ENCODE data around the gene DRAP1.

DRAP1 gene, protein sequence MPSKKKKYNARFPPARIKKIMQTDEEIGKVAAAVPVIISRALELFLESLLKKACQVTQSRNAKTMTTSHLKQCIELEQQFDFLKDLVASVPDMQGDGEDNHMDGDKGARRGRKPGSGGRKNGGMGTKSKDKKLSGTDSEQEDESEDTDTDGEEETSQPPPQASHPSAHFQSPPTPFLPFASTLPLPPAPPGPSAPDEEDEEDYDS

DNA sequence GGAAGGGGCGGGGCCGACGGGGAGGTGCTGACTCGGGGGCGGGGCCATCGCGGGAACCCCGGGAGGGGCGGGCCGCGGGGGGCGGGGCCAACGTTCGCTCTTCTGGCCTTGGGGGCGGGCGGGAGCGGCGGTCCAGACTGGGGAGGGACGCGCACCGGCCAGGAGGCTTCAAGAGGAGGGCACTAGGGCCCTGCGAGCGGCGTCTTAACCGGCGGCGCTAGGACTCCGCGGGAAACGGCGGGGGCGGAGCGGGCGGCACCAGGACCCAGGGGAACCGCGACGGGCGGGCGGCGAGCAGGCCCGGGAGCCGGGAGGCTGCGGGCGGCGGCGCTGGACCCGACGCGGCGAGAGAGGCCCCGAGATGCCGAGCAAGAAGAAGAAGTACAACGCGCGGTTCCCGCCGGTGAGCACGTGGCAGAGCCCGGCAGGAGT is at the start of gene DRAP1:
TSS of gene DRAP1 (plus strand) at position 286 of the 432 bp plus-strand sequence. CDS start at position 362, 76 bp downstream.
- DNase-seq = peak; percentile 99 to 100

DNA sequence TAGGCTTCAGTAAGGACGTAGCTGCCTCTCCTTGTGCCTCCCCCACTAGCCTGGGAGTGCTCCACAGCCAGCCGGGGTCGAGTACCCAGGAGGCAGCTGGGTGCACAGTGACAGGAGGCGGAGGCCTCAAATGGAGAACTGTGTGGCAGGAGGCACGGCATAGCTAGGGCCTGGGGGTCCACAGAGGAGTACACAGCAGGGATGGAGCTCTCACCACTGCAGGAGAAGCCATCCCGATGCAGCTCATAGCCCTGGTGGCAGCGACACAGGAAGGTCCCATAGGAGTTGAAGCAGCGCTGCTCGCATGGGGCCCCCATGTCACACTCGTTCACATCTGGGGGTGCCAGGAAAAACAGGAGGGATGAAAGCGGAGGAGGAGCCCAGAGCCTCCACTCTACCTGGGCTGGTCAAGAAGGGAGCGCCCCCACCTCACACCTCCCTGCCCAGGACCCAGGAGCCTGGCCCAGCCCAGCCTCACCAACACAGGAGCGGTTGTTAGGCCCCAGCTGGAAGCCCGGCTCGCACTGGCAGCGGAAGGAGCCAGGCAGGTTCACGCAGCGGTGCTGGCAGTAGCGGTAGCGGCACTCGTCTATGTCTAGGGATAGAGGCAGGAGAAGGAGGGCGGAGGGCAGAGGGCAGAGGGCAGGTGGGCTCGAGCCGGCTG is 49.5 kb upstream of the DRAP1 start:
- DNase-seq = no peak

GRCh38 chr11:65870307-65870658 is 48.9 kb upstream of the DRAP1 start:
- no peak for DNase-seq

DNA sequence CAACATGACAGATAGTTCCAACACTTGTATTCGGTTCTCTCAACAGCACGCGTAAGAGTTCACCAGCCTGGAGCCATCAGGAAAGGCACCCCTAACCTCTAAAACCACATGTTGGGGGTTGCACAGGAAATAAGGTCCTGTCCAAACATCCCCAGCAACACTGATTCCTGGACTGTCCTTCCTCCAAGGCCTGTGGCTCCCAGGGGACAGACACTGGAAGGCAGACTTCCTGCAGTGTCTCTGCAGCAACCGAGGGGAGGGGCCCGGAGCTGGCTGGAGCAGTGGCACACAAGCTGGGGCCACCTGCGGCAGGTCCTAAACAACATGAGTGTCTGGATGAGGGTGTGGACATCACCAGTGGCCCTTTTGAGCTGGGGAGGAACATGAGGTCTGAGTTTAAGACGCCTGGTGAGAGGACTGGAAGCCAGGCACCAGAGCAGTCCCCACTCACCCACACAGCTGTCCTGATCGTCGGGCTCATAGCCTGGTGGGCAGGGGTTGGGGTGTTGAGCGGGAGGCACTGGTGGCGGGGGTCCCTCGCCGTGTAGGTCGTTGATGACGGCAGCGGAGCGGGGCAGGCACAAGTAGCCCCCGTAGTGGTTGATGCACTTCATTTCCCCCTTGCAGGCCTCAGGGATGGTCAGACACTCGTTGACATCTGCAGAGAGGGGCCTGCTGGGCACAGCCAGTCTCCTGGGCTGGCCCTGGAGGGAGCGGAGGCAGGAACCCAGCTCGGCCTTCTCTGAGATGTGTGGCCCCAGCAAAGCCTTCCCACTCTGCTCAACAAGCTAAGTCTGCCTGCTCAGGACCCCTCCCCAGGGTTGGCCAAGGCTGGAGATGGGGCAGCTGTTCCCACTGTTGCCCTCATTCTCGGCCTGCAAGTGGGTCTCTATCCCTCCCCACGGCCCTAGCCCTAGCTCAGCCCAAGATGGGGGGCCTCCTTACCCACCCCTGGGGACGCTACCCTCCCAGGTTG is 48.2 kb upstream of the DRAP1 start:
- no peak for DNase-seq

DNA sequence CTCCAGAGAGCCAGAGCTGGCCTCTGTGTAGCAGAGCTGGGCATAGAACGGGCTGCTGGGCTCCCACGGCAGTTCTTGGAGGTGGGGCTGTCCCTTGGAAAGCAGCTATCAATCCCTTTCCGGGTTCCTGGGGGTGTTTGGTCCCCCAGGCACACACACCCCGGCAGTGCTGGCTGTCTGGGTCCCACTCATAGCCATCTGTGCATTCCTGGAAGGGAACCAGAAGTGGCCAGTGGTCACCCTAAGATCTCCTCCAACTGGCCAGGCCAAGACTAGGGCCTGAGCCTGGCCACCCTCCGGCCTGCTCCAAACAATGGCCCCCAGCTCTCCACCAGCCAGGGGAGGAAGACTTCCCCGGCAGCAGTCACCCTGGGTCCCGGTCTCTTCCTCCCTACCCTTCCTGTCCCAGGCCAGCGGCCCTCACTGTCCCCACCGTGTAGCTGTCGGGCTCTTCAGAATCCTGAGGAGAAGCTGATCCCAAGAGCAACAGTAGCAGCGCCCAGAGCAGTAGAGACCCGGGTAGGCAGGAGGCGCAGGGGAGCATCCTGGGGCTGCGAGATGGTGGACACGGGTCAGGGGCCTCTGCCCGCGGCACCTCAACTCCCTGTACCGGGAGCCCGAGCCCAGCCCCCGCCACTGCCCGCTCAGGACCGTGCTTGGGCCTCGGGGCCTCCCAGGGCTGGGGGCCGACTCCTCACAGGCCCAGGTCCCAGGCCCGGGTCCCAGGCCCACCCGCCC is 47.2 kb upstream of the DRAP1 start:
- DNase-seq = no peak

DNA sequence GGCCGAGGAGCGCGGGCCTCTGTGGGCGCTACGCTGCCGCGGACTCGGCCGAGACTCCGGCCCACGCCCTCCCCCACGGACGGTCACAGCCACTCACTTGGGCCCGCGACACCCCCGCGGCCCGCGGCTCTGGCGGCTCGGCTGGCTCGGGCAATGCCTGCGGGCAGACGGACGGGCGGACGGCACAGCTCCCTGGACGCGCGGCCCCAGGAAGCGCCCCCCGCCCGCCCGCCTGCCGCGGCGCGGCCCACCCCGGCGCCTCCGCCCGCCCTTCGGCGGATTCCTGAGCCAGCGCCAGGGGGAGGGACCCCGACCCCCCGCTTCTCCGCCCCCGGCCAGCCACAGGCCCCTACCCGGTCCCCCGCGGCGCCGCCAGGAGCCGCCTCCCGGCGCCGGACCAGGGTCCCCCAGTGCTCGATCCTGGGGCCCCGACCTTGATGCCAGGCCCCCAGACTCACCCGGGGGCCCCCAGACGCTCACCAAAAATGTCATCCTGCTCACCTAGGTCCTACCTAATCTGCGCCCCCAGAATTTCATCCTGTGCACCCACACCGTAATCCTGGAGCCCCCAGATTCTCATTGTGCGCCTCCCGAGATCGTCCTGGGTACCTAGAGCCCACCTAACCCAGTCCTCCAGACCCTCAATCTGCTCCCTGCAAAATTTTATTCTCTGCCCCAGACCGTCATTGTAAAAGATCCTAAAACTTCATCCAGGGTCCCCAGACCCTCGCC is 46.5 kb upstream of the DRAP1 start, which contains the start of gene EFEMP2:
TSS of gene EFEMP2 (minus strand) at position 215 of the 732 bp plus-strand sequence. CDS start 446 bp downstream, outside the sequence.
- no peak for DNase-seq

GRCh38 chr11:65873318-65874156 is 45.7 kb upstream of the DRAP1 start:
- DNase-seq = peak; percentile 96 to 97

DNA sequence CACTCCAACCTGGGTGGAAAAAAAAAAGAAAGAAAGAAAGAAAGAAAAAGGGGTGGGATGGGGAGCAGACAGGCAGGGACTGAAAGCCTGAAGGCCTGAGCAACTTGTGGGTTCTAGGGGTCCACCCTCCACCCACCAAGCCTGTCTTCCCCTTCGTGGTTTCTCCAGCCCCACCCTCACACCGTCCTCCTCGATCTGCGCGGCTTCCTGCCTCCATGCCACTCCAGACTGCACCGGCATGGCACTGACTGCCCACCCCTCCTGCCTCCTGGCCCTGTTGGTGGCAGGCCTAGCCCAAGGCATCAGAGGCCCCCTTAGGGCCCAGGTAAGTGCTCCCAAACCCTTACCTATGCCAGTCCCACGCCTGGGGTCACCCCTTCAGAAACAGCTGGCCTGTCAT is 39.6 kb upstream of the DRAP1 start, which contains the start of gene CTSW:
TSS of gene CTSW (plus strand) at position 221 of the 400 bp plus-strand sequence. CDS start at position 239, 18 bp downstream.
- DNase-seq = no peak

DNA sequence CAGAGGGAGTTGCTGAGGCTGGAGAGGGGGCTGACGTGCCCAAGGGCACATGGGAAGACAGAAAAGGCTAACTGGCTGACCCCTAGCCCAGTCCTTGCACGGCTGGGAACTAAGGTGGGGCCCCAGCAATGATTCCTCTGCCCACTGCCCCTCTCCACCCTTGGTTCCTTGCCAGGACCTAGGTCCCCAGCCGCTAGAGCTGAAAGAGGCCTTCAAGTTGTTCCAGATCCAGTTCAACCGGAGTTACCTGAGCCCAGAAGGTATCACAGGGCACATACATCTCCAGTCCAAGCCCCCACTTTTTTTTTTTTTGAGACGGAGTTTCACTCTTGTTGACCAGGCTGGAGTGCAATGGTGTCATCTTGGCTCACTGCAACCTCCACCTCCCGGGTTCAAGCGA is 39.2 kb upstream of the DRAP1 start:
- DNase-seq = no peak

DNA sequence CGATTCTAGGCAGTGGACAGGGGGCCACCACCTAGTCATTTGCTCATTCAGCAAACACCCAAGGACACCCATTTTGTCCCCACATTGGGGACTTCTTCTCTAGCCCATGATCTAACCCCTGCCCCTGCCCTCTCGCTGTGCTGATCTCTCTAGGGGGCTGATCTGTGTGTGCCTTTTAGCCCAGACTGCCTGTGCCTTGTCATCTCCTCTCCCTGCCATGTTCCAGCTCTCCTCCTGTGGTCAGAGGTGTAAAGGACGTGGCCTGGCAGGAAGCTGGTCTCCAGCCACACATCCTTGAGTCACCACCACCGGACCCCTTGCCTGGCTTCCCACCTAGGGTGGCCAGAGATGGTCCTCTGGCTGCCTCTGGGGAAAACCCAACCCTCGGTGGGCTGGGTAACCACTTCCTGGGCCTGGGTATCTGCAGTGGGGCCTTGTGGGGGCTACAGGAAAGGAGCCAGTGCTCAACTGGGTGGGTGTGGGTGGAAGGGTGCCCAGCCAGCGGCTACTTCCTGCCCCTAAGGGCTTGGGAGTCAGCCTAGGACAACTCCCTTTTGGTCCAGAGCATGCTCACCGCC is 38.3 kb upstream of the DRAP1 start:
- DNase-seq = no peak

DNA sequence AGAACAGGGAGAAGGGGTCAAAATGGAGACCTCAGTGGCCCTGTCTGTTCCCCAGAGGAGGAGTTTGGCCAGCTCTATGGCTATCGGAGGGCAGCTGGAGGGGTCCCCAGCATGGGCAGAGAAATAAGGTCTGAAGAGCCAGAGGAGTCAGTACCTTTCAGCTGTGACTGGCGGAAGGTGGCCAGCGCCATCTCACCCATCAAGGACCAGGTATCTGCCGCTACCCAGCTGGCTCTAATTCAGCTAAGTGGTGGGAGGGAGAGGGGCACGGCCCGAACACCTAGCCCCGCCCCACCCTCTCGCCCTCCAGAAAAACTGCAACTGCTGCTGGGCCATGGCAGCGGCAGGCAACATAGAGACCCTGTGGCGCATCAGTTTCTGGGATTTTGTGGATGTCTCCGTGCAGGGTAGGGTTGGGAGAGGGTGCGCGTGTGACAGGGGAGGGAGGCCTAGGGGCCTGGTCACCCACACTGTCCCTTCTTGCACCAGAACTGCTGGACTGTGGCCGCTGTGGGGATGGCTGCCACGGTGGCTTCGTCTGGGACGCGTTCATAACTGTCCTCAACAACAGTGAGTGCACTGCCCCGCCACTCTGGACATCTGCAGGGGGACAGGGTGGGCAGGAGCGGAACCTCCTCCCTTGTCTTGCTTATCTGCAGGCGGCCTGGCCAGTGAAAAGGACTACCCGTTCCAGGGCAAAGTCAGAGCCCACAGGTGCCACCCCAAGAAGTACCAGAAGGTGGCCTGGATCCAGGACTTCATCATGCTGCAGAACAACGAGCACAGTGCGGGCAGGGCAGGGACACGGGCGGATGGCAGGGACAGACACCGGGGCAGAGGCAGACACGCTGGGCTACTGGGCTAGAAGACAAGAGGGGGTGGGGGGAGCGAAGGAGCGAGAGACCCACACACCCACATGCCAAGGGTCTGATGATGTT is 36.8 kb upstream of the DRAP1 start:
- no peak for DNase-seq

- DNase-seq = no peak
Measured at GRCh38 chr11:65883058-65883761, 36.0 kb upstream of the DRAP1 start.

DNA sequence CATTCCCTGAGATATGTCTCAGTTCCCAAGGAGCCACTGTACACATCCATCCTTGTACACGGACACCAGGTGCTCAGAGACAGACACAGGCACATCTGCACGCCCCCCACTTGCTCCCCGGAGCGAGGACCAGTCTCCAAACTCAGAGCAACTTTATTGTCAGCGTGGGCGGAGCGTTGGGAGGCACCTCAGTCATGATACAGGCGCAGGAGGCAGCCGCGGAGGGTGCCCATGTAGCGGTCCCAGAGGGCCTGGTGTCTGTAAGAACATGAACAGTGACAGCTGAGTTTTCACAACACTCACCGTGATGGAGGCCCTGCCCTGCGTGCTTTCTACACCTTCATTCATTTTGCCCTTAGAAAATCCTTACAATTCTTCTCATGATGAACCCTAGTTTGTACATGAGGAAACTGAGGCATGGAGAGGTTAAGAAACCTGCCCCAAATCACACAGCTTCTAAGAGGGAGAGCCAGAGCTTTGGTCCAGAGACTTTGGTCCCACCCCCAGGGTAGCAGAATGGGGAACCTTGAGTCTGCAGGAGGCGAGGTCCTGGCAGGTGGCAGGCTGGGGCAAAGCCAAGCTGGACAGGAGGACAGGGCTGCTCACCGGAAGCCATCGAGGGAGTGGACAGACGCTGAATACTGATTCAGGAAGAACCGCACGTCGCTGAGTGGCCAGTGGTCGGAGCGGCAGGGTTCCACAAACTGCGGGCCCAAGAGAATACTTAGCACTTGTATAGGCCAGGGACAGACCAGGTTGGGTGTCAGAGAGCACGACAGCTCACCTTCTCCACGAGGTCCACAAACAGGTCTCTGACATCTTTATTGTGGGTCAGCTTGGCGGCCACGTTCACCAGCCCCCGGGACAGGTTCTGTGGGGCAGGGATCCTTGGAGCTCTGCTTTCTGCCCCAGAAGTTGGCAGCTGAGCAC is 35.2 kb upstream of the DRAP1 start:
- no peak for DNase-seq

DNA sequence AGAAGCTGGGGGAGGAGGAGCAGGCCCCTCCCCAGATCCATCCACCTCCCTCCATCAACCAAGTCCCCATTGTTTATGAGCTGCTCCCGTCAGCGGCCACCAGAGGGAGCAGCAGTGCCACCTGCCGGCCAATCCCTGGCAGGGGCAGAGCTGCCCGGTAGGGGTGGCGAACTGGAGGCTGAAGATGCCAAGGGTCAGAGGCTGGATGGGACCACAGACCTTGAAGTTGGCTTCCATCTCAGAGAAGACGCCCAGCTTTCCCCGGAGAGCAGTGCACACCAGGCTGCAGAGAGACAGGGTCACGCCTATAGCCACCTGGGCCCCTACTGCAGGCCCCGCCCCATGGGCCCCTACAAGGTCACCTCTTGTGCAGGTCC is 34.5 kb upstream of the DRAP1 start:
- peak; percentile 76 to 79 for DNase-seq

GRCh38 chr11:65885231-65885630 is 34.0 kb upstream of the DRAP1 start:
- DNase-seq = no peak

DNA sequence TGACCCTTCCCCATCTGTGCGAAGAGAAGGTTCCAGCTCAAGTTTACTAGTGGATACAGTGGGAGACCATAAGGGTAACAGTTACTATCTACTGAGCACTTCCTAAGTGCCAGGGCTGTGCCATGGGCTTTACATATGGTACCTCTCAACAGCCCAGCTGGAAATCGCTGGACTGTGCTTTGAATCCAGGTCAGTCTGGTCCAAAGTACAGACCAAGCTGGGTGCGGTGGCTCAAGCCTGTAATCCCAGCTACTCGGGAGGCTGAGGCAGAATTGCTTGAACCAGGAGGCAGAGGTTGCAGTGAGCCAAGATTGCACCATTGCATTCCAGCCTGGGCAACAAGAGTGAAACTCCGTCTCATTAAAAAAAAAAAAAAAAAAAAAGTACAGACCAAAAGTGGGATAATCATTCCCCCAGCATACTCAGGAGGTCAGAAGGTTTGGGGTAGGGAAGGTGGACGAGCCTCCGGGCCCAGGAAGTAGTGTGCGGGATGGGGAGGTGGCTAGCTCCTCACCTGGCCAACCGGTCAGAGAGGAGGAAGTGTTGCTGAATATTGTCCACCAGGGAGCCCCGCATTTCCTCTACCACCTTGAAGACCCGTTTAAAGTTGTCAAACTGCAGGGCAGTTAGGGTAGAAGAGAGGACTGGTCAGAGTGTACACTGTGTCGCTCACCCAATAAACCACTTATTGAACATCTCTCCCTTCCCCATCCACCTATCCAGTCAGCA is 33.3 kb upstream of the DRAP1 start:
- no peak for DNase-seq
